ENCODE data around the gene EWSR1.
"Not testable (repeated sequence)": the region's sequence is repeated elsewhere in the genome, so short reads cannot be mapped to it uniquely, and the experiment has no call there.

EWSR1 gene

GRCh38 chr22:29267858-29268510 is at the start of gene EWSR1, which contains the start of gene RHBDD3:
Gene EWSR1, plus strand, starts transcription at chr22:29268268. Its CDS starts 69 bp downstream, at chr22:29268337.
Gene RHBDD3, minus strand, starts transcription at chr22:29267981. Its CDS starts 2,355 bp downstream, at chr22:29265626.
- H3K4me1 ChIP-seq (ENCODE audit: insufficient read depth, low read length) = peaks cover 29% of the 10 kb centered on the region
- H3K36me3 ChIP-seq (ENCODE audit: insufficient read depth, low read length) = peaks cover 18% of the 10 kb centered on the region
- H3K9ac ChIP-seq (ENCODE audit: low read depth, low read length) = peak within 1 kb of the TSS; percentile 98
- H3K9me3 ChIP-seq (ENCODE audit: control insufficient read depth, insufficient read depth, low read length) = no peaks in the 10 kb centered on the region

GRCh38 chr22:29218758-29219408 is 49.2 kb upstream of the EWSR1 start:
- Histone ChIP-seq H3K36me3 (ENCODE audit: insufficient read depth, low read length) (no peaks in the 10 kb centered on the region), H3K4me1 (ENCODE audit: insufficient read depth, low read length) (peaks cover 10% of the 10 kb centered on the region; the same call in 1 of the 2 replicates), H3K9ac (ENCODE audit: low read depth, low read length) (no peak overlapping the region), H3K9me3 (ENCODE audit: control insufficient read depth, insufficient read depth, low read length) (no peaks in the 10 kb centered on the region)

GRCh38 chr22:29219409-29219782 is 48.7 kb upstream of the EWSR1 start:
- not testable (repeated sequence) for H3K9me3 ChIP-seq (ENCODE audit: control insufficient read depth, insufficient read depth, low read length); H3K36me3 ChIP-seq (ENCODE audit: insufficient read depth, low read length); H3K9ac ChIP-seq (ENCODE audit: low read depth, low read length); H3K4me1 ChIP-seq (ENCODE audit: insufficient read depth, low read length)

DNA sequence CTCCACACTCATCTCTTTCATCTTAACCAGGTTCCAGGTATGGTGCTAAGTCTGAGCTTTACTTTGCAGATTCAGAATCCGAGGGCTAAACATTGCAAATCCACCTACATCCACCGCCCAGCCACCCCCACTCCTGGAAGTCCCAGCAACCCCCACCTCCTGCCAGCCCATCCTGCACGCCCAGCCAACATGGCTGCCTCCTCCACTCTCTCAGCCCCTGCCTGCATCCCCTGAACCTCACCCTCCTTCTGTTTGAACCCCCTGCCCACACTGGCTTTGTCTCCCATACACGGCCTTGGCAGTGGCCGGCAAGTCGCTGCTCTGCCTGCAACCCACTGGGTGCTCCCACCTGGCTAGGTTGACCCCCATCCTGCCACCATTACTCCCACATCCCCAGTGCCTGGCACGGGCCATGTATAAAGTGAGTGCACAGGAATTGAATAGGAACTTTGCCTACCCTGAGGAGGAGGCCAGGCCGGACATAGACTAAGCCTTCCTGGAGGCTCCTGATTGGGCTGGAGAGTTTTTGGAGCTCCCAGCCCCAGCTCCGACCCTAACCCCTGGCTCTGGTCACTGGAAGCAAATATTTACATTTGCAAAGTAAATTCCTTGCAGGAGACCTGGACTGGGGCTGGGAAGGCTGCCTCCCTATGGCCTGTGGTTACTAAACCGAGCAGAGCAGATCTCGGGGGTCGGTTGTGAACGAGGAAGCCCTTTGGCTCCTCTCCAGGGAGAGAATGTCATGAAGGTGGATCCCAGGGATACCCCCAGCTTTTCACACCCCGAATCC is 48.0 kb upstream of the EWSR1 start:
- H3K9me3 ChIP-seq (ENCODE audit: control insufficient read depth, insufficient read depth, low read length) = no peaks in the 10 kb centered on the region
- peaks cover 10% of the 10 kb centered on the region; the same call in 1 of the 2 replicates for H3K4me1 ChIP-seq (ENCODE audit: insufficient read depth, low read length)
- H3K9ac ChIP-seq (ENCODE audit: low read depth, low read length) = no peak overlapping the region
- no peaks in the 10 kb centered on the region for H3K36me3 ChIP-seq (ENCODE audit: insufficient read depth, low read length)

GRCh38 chr22:29224121-29224858 is 43.8 kb upstream of the EWSR1 start:
- Histone ChIP-seq H3K9ac (ENCODE audit: low read depth, low read length) (no peak overlapping the region), H3K9me3 (ENCODE audit: control insufficient read depth, insufficient read depth, low read length) (no peaks in the 10 kb centered on the region), H3K36me3 (ENCODE audit: insufficient read depth, low read length) (no peaks in the 10 kb centered on the region), H3K4me1 (ENCODE audit: insufficient read depth, low read length) (peaks cover 15% of the 10 kb centered on the region; the same call in 1 of the 2 replicates)

DNA sequence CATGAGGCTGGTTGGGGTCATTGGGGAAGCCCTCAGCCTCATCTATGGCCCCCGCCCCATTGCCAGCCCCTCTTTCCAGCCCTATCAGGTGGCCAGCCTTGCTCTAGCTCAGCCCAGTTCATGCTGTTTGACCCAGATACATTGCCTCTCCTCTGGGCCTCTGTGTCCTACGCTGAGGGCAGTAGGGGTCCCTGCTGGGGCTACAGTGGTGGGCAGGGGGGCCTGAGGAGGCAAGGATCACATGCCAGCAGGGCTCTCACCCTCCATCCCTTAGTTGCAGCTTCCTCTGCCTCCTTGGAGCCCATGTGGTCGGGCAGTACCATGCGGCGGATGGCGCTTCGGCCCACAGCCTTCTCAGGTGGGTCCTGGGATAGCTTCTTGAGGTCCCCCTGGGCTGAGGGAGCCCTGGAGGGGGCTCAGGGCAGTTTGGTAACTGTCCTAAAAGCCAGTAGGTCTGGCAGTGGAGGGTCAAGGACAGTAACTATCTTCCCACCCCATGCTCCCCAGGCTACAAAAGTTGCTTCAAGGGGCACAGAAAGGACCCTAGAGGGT is 43.1 kb upstream of the EWSR1 start:
- H3K9me3 ChIP-seq (ENCODE audit: control insufficient read depth, insufficient read depth, low read length) = no peaks in the 10 kb centered on the region
- peaks cover 14% of the 10 kb centered on the region; the same call in 1 of the 2 replicates for H3K4me1 ChIP-seq (ENCODE audit: insufficient read depth, low read length)
- H3K36me3 ChIP-seq (ENCODE audit: insufficient read depth, low read length) = no peaks in the 10 kb centered on the region
- no peak overlapping the region for H3K9ac ChIP-seq (ENCODE audit: low read depth, low read length)

DNA sequence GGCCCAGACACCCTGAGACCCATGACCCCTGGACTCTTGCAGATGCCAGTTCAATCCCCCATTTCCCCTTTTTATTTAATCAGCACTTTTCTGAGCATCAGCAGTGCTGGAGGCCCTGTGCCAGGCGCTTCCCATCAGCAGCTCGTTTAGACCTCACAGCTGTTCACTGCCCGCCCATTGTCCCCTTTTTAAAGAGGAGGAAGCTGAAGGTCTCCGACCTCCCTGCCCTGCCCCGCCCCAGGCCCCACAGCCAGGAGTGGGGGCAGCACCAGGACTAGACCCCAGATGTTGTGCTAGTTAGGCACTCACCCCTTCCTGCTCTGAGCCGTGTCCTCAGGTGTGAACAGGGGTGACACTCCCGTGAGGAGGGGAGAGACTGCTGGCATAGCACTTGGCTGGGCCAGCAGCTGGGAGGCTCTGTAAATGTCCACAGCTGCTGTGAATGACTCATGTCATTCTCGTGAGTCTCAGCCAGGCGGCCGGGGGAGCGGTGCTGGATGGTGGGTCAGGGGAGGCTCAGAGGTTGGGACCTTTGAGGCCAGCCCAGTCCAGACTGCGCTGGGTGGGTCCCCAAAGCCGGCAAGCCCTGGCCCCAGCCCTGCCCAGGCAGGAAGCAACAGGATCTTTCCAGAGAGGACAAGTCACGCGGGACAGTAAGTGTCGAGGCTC is 42.5 kb upstream of the EWSR1 start:
- H3K9ac ChIP-seq (ENCODE audit: low read depth, low read length) = no peak overlapping the region
- peaks cover 9% of the 10 kb centered on the region; the same call in 1 of the 2 replicates for H3K4me1 ChIP-seq (ENCODE audit: insufficient read depth, low read length)
- H3K9me3 ChIP-seq (ENCODE audit: control insufficient read depth, insufficient read depth, low read length) = no peaks in the 10 kb centered on the region
- no peaks in the 10 kb centered on the region for H3K36me3 ChIP-seq (ENCODE audit: insufficient read depth, low read length)

- H3K9ac ChIP-seq (ENCODE audit: low read depth, low read length) = no peak overlapping the region
- no peaks in the 10 kb centered on the region for H3K36me3 ChIP-seq (ENCODE audit: insufficient read depth, low read length)
- no peaks in the 10 kb centered on the region for H3K9me3 ChIP-seq (ENCODE audit: control insufficient read depth, insufficient read depth, low read length)
- peaks cover 6% of the 10 kb centered on the region; the same call in 1 of the 2 replicates for H3K4me1 ChIP-seq (ENCODE audit: insufficient read depth, low read length)
These were observed 41.6 kb upstream of the EWSR1 start for GRCh38 chr22:29226351-29226981.

GRCh38 chr22:29230972-29231875 is 36.8 kb upstream of the EWSR1 start:
- Histone ChIP-seq H3K9me3 (ENCODE audit: control insufficient read depth, insufficient read depth, low read length) (no peaks in the 10 kb centered on the region), H3K4me1 (ENCODE audit: insufficient read depth, low read length) (no peaks in the 10 kb centered on the region; the same call in 1 of the 2 replicates), H3K9ac (ENCODE audit: low read depth, low read length) (no peak overlapping the region)

GRCh38 chr22:29231971-29232959 is 35.8 kb upstream of the EWSR1 start:
- no peaks in the 10 kb centered on the region for H3K4me1 ChIP-seq (ENCODE audit: insufficient read depth, low read length)
- no peak overlapping the region for H3K9ac ChIP-seq (ENCODE audit: low read depth, low read length)
- H3K36me3 ChIP-seq (ENCODE audit: insufficient read depth, low read length) = no peaks in the 10 kb centered on the region
- H3K9me3 ChIP-seq (ENCODE audit: control insufficient read depth, insufficient read depth, low read length) = no peaks in the 10 kb centered on the region

More at GRCh38 chr22:29230972-29231875, 36.8 kb upstream of the EWSR1 start:
- no peaks in the 10 kb centered on the region for H3K36me3 ChIP-seq (ENCODE audit: insufficient read depth, low read length)

GRCh38 chr22:29233277-29233877 is 34.7 kb upstream of the EWSR1 start:
- H3K9ac ChIP-seq (ENCODE audit: low read depth, low read length) = no peak overlapping the region

More at GRCh38 chr22:29233277-29233877, 34.7 kb upstream of the EWSR1 start:
- Histone ChIP-seq H3K4me1 (ENCODE audit: insufficient read depth, low read length) (no peaks in the 10 kb centered on the region), H3K36me3 (ENCODE audit: insufficient read depth, low read length) (no peaks in the 10 kb centered on the region), H3K9me3 (ENCODE audit: control insufficient read depth, insufficient read depth, low read length) (no peaks in the 10 kb centered on the region)
